NAMALWA (cell line): ENCODE results near the gene FBXL7.

Source experiments
- DNase-seq: peaks from one replicate; pipeline ENCODE4 v3.0.0-alpha.2; 2015; ENCODE audit warnings: low spot score

Gene FBXL7

GRCh38 chr5:15768936-15769335 is 269.0 kb downstream of the FBXL7 start:
- no peak for DNase-seq

- no peak for DNase-seq
Observed at GRCh38 chr5:15772131-15772530, 272.2 kb downstream of the FBXL7 start.

- no peak for DNase-seq
Observed at GRCh38 chr5:15774632-15775031, 274.7 kb downstream of the FBXL7 start.

- no peak for DNase-seq
Observed at GRCh38 chr5:15776346-15776745, 276.4 kb downstream of the FBXL7 start.

- no peak for DNase-seq
Observed at GRCh38 chr5:15783734-15784133, 283.8 kb downstream of the FBXL7 start.

- no peak for DNase-seq
Observed at GRCh38 chr5:15785531-15785981, 285.6 kb downstream of the FBXL7 start.

GRCh38 chr5:15786326-15786725 is 286.3 kb downstream of the FBXL7 start:
- no peak for DNase-seq

GRCh38 chr5:15786884-15787283 is 286.9 kb downstream of the FBXL7 start:
- no peak for DNase-seq

GRCh38 chr5:15787681-15788080 is 287.7 kb downstream of the FBXL7 start:
- no peak for DNase-seq

GRCh38 chr5:15789642-15790041 is 289.7 kb downstream of the FBXL7 start:
- no peak for DNase-seq

- no peak for DNase-seq
Observed at GRCh38 chr5:15790446-15791018, 290.6 kb downstream of the FBXL7 start.

- DNase-seq, result peak; percentile 4
Observed at GRCh38 chr5:15791274-15791673, 291.3 kb downstream of the FBXL7 start.

- no peak for DNase-seq
Observed at GRCh38 chr5:15791859-15792258, 291.9 kb downstream of the FBXL7 start.

GRCh38 chr5:15794052-15794985 is 294.3 kb downstream of the FBXL7 start:
- peak; percentile 6 for DNase-seq

GRCh38 chr5:15796096-15796495 is 296.1 kb downstream of the FBXL7 start:
- no peak for DNase-seq

GRCh38 chr5:15796557-15796956 is 296.6 kb downstream of the FBXL7 start:
- no peak for DNase-seq

GRCh38 chr5:15797116-15797515 is 297.1 kb downstream of the FBXL7 start:
- DNase-seq, result no peak

- DNase-seq, result no peak
Observed at GRCh38 chr5:15798006-15798405, 298.0 kb downstream of the FBXL7 start.

- no peak for DNase-seq
Observed at GRCh38 chr5:15799014-15799413, 299.0 kb downstream of the FBXL7 start.

GRCh38 chr5:15799612-15800011 is 299.6 kb downstream of the FBXL7 start:
- no peak for DNase-seq

- no peak for DNase-seq
Observed at GRCh38 chr5:15803280-15803679, 303.3 kb downstream of the FBXL7 start.

- DNase-seq, result no peak
Observed at GRCh38 chr5:15806613-15807012, 306.6 kb downstream of the FBXL7 start.

- DNase-seq, result no peak
Observed at GRCh38 chr5:15807248-15807647, 307.3 kb downstream of the FBXL7 start.
